Spleen (tissue), 7 donors: ENCODE data around the gene NFAT5.

Experiments used
- CTCF ChIP-seq, 11 experiments: fragments of 200-600 bp in 7 of 11; fragments of 450-650 bp in 4 of 11; sonication (generic) in 4 of 11; IDR thresholded peaks in 8 of 11; conservative IDR thresholded peaks in 3 of 11; 1 replicate in 7 of 11; 2 replicates in 4 of 11; pipeline versions ENCODE4 v1.4.0 to v1.8.0; 2016 to 2021; ENCODE audit warnings: antibody characterized with exemption in 11 of 11, inconsistent platforms in 4 of 11, mild to moderate bottlenecking in 1 of 11
- POLR2A ChIP-seq, 3 donors: fragments of 450-650 bp; IDR thresholded peaks; one replicate each; pipeline ENCODE4 v1.5.1; 2017; ENCODE audit warnings: antibody characterized with exemption in 3 of 3, mild to moderate bottlenecking in 1 of 3
- POLR2AphosphoS5 ChIP-seq, 3 donors: sonication (generic); formaldehyde crosslinking; IDR thresholded peaks; one replicate each; pipeline ENCODE4 v1.5.1; 2017; ENCODE audit warnings: antibody characterized with exemption in 3 of 3
- donor health status: DM: no; HTN: no; CAD: no; lungs with moderate emphysema.
- donor health status: DM: no; HTN: no; CAD: no.
- donor health status: DM: no; HTN: no; CAD: no.

GRCh38 chr16:69562813-69563212 is 3.0 kb upstream of the NFAT5 start:
- TF ChIP-seq CTCF (IDR thresholded peaks at IDR 0.05 in 8 of 11, conservative IDR thresholded peaks at IDR 0.05 in 3 of 11) (no peak), POLR2AphosphoS5 (IDR thresholded peaks at IDR 0.05) (no peak), POLR2A (IDR thresholded peaks at IDR 0.05) (no peak)
